HG03175 (cell line): Measurements from ENCODE around the gene C3.
A peak's percentile ranks its signal among the peaks of the same experiment; 100 is the strongest.

Experiments
- ATAC-seq: cut with Tn5 transposase; IDR thresholded peaks from one replicate; pipeline ENCODE4 v1.9.1; 2021; ENCODE audit warnings: mild to moderate bottlenecking, moderate library complexity; ENCODE audit not compliant: unreplicated experiment

Gene C3

GRCh38 chr19:6745965-6746364, 25.5 kb upstream of the C3 start:
- ATAC-seq = no peak

GRCh38 chr19:6744381-6745301, 24.2 kb upstream of the C3 start:
- ATAC-seq = no peak

GRCh38 chr19:6743714-6744380, 23.4 kb upstream of the C3 start:
- no peak for ATAC-seq

- no peak for ATAC-seq
Measured at GRCh38 chr19:6743066-6743465, 22.6 kb upstream of the C3 start.

GRCh38 chr19:6740589-6741343, 20.3 kb upstream of the C3 start:
- no peak for ATAC-seq

- no peak for ATAC-seq
Measured at GRCh38 chr19:6739883-6740588, 19.6 kb upstream of the C3 start.

- ATAC-seq = no peak
Measured at GRCh38 chr19:6739390-6739882, 19.0 kb upstream of the C3 start, which contains the start of gene TRIP10. TSS of gene TRIP10 (plus strand) at chr19:6739680. CDS start at chr19:6739762, 82 bp downstream.

- no peak for ATAC-seq
Measured at GRCh38 chr19:6738787-6739389, 18.4 kb upstream of the C3 start.

- no peak for ATAC-seq
Measured at GRCh38 chr19:6737873-6738786, 17.7 kb upstream of the C3 start.

- peak; percentile 71 for ATAC-seq
Measured at GRCh38 chr19:6737284-6737872, 16.9 kb upstream of the C3 start, which contains the start of gene GPR108. TSS of gene GPR108 (minus strand) at chr19:6737580. CDS start at chr19:6737576, 4 bp downstream.

GRCh38 chr19:6736917-6737283, 16.4 kb upstream of the C3 start:
- no peak for ATAC-seq

GRCh38 chr19:6736169-6736916, 15.9 kb upstream of the C3 start:
- ATAC-seq = no peak

- no peak for ATAC-seq
Measured at GRCh38 chr19:6735181-6735911, 14.9 kb upstream of the C3 start.

GRCh38 chr19:6734096-6734696, 13.7 kb upstream of the C3 start:
- ATAC-seq = no peak

- no peak for ATAC-seq
Measured at GRCh38 chr19:6733338-6734095, 13.1 kb upstream of the C3 start.

- ATAC-seq = no peak
Measured at GRCh38 chr19:6732803-6733337, 12.4 kb upstream of the C3 start.
